COLO668 (cell line): ENCODE data around the gene MYO5B.
"Not testable (repeated sequence)": the region's sequence is repeated elsewhere in the genome, so short reads cannot be mapped to it uniquely, and the experiment has no call there.

Source experiments
- DNase-seq: peaks from one replicate; lab custom pipeline; 2025; ENCODE audit not compliant: unreplicated experiment; lab: John Stamatoyannopoulos, UW

Gene MYO5B

GRCh38 chr18:50105027-50105426, 89.9 kb downstream of the MYO5B start:
- DNase-seq = no peak

GRCh38 chr18:50104421-50104820, 90.5 kb downstream of the MYO5B start:
- no peak for DNase-seq

DNA sequence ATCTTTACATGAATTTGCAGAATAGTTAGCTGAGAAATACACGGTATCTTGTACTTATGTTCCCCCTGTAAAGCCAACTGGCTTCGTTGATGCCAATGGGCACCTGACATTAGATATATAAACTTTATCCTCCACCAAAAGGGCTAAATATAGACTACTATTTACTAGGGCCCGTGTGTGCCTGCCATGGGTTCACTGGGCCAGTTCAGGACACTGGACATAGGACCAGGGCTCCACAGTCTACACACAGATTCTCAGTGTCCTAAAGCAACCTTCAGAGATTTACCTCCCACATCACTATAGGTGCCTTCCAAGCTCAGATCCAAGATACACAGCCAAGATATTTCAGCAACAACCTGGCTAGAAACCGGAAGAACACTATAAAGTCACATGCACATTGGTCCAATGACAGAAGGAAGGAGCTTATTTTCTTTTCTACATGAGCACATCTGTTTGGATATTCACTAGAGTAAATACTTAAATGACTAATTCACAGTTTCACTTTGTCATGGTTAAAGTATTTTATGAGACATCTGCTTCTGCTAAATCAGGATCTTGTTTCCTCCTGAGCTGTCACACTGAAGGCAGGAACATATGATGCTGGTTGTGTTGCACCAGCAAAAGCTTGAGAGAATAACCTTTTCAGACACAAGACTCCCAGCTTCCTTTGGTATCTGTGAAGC, 95.1 kb downstream of the MYO5B start:
- peak; percentile 31 for DNase-seq

- DNase-seq = no peak
Observed at GRCh38 chr18:50097702-50098101, 97.2 kb downstream of the MYO5B start.

DNA sequence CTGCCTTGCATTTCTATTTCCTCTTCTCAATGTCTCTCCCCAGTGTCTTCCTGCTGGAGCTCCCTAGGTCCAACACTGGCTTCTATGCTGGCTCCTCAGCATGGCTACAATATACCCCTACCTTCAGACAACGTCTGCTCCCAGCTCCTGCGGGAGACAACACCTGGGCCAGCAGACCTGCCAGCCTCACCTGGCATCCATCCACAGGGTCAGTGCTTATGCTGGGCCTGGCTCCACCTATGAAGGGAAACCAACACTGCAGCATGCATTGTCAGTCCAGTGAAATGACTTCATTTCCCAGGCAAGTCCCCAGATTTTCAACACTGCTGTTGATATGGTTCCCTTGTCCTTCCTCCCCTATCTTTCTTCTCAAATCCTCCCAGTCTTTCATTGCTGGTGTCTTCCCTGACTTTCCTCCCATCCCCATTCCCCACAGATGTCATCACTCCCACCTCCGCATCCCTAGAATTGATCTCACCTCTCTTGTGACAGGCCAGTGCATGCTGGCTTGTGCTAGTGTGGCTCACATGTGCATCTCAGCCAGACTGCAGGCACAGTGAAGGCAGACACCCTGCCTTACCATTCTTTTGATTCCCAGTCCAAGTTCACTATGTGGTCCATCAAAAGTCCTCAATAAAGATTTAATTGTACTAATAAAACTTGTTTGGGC, 98.0 kb downstream of the MYO5B start:
- DNase-seq = no peak

DNA sequence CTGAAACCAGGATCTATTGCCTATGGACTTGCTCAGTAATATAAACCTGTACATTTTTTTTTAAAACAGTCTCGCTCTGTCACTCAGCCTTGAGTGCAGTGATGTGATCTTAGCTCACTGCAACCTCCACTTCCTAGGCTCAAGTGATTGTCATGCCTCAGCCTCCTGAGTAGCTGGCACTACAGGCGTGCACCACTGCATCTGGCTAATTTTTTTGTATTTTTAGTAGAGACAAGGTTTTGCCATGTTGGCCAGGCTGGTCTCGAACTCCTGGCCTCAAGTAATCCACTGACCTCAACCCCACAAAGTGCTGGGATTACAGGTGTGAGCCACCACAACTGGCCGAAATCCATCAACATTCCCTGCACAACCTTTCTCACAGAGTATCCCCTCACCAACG, 100.2 kb downstream of the MYO5B start:
- DNase-seq = not testable (repeated sequence)

DNA sequence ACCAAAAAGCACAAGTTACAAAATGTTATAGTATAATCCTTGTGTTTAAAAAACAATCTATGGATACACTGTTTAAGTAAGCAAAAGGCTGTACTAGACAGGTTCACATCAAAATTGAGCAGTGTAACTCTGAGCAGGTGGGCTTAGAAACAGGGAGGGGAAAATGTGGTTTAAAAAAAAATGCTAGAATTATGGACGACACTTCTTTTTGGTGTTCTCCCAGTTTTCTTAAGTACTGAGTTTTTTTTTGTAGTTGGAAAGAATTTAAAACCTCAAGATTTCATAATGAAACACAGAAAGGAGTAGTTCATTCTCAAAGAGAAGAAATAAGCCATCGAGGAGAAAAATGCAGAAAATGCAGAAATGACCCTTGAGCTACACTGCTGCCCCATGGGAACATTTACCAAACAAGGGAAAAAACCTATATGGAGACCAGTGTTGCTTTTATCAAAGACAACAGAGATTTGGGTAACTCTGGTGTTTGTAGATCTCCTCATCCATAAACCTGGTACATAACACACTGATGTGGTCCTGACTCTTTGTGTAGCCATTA, 100.7 kb downstream of the MYO5B start:
- no peak for DNase-seq

- DNase-seq = no peak
Observed at GRCh38 chr18:50093366-50094064, 101.4 kb downstream of the MYO5B start.

DNA sequence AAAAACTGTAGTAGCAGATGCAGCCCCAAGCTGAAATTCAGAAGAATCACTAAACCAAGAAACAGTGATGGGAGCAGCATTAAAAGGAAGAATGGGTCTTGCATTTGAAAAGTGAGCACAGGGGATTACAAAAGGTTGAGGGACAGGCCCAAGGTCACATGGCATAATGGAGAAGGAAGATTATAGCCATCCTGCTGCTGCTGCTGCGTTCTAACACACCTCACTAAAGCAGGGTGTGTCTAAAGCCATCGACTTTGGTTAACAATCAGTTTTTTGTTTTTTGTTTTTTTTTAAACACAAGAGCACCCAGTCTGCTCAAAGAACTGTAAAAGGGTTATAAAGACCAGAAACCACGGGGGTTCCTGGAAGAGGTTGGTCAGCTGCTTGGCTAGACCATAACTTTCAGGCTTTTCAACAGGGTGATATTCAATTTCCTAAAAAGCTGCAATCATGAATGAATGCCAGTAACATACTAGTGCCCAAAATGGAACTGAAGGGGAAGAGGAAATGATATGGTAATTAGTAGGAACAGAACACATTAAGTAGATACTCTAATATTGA, 102.6 kb downstream of the MYO5B start:
- no peak for DNase-seq

GRCh38 chr18:50091509-50092244, 103.3 kb downstream of the MYO5B start:
- peak; percentile 15 for DNase-seq

- no peak for DNase-seq
Observed at GRCh38 chr18:50090370-50091312, 104.3 kb downstream of the MYO5B start.

DNA sequence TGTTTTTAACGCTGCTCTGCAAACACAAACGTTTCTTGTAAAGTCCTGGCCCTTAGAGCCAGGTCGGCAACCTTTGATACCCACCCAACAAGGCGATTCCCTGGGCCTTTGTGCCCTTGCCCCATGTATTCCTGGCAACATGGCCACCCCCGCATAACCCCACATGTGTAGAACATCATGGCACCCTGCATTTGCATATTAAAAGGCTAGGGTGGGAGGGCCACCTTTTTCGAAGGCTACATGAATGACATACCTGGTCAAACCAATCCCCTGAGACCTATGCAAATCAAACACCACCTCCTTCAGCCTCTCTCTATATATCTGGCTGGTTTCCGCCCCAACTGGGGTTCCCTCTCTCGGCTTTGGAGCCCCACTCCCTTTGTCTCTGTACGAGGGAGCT, 105.2 kb downstream of the MYO5B start:
- no peak for DNase-seq

DNA sequence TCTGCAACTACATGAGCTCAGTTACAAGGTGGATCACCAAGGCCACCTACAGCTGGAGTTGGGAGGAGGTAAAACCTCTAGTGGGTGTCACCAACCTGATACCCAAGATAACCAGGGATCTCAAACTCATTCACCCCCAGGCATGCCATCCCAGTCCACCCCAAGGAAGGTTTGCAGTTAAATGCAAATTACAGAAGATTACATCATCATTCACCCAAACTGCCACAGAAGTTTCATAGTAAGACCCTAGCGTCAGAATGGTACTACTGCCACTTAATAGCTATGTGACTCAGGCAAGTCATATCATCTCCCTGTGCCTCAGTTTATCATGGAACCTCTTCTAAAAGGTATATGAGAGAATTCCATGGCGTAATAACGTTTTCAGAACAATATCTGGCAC, 111.2 kb downstream of the MYO5B start:
- no peak for DNase-seq

DNA sequence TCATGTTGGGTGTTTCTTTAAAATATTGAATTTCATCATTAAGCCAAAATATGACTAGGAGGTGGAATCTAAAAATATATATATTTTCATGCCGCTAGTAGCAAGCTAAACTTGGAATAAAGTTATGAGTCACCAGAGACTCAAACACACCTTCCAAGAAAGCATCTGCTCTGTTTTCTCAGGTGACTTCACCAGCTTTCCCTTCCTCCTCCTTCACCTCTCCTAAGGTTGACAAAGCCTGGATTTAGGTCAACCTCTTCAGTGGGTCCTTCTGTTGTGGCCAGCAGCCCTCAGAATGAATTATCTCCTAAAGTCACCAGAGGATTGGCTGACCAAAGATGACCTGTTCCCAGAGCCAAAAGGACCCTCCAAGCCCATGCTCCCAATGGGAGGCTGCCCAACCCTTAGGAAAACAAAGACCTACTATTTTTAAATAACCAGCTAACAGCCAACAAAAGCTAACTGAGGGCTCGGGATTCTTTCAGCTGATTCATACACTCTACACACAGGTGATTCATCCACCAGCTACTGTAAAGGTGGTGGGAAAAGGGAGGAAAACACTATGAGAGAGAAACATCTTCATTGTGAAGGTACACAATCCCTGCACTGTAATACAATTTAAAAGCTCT, 113.9 kb downstream of the MYO5B start:
- DNase-seq = no peak

- DNase-seq = no peak
Observed at GRCh38 chr18:50080316-50080715, 114.6 kb downstream of the MYO5B start.

DNA sequence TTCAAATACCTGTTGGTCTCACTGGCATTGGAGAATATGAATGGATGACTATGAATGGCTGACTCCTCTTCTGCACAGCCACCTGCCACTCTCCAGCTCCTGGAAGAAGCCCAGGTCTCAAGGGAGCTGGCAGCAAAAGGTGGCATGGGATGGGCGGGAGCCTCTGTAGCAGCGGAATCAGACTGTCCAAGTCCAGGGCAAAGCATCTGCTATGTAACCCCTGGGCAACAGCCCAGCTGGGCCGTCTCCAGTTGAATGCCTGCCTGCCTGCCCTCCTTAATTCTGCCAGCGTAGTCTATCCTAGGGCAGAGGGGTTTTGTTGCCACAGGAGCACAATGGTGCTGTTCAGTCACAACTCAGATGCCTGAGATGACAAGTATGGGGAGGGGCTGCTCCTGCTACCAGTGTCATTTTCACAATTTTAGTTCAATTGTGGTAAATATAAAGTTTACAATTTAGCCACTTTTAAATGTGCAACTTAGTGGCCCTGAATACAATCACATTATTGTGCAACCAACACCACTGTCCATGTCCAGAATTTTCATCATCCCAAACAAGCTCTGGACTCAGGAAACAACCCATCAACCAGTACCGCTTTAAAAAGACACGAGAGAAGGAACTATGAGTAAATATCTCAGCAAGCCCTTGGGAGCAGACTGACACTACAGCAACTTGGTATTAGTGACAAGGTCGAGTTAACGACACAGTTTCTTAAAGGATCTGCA, 115.2 kb downstream of the MYO5B start:
- no peak for DNase-seq

DNA sequence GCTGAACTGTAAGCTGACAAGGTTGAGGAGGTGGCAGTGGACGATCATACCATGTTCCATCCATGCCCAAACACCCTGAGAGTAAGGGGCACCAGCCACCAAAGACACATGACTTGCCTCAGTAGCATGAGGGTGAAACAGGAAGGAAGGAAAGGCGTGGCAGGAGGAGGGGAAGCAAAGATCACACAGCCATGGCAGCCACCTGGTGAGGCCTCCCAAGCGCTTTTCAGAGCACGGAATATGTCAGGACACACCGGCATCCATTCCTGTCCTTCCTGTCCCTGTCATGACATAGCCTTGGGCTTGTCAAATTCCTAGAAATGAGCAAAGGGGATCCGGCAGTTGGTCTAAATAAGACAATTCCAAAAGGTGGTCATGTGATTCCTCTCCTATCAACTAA, 118.7 kb downstream of the MYO5B start:
- DNase-seq = no peak

DNA sequence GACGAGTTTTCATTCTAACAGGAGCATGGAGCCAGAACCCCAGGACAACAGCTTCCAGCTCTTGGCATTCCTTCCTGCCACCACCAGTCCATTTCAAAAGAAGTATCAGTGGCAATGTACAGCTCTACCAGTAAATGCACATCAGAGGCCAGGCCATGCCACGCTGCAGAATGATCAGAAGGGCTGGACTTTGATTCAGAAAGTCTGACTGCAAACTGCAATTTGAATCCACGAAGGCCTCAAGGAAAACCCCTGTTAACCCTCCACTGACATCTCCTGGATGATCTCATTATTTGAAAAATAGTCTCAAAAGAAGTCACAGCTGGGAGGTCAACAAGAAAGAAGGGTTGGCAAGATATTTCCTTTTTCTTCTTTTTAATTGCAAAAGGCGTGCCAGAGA, 119.2 kb downstream of the MYO5B start:
- no peak for DNase-seq

DNA sequence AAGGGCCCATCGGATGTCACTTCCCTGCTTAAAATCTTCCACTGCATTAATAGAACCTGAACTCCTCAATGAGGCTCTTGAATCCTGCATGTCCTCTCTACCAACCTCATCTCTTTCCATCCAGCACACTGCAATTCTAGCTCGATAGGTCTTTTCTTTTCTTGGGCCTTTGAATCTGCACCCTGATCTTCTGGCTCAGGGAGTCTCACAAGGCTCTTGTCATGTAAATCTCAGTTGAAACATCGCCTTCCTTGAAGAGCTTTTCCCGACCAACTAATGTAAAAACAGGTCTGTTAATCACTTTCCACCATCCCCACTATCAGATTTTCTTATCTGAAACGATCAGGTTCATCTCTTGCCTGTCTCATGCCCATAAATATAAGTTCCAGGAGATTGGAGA, 120.5 kb downstream of the MYO5B start:
- DNase-seq = no peak
